Subcutaneous adipose tissue (tissue), 4 donors: ENCODE measurements around the gene ZMYM3. TPM values are rescaled to one million over a fixed set of nuclear protein-coding genes. Genes with fewer than 3 reads are reported as not detected.

Experiments used
- total RNA-seq, 4 donors: library from RNA; depleted of rRNA; stranded (reverse); fragments of >200 nt; gene quantifications; one replicate each; pipeline ENCODE4 v1.1.0, GENCODE V29; 2016
- TF ChIP-seq, protein P1 (sequence below): fragments of 450-650 bp; IDR thresholded peaks from one replicate; pipeline ENCODE4 v1.5.1; 2016; ENCODE audit warnings: low read depth, mild to moderate bottlenecking, control low read depth, antibody characterized with exemption, moderate library complexity

Gene ZMYM3
- total RNA-seq, 4 donors from 2014 or later, result 5.5 to 18.6 (median 10.6) TPM

DNA sequence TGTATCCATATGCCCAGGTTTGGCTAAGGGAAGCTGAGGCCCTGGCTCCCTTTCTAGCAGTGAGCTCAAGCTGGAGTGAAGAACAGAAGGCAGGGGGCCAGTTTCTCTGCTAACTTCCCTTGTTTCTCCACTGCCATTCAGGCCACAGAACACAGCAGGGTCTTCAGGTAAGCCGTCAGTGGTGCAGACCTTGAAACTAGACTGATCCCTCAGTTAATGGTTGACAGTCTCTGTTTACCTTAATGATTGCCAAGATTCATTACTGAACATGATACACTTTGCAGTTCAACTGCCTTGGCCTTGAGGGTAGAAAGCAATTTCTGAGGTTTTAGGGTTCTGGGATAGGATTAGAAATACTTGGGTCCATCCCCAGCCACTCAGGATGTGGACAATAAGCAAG lies 39.8 kb downstream of the ZMYM3 start:
- TF ChIP-seq, protein P1, sequence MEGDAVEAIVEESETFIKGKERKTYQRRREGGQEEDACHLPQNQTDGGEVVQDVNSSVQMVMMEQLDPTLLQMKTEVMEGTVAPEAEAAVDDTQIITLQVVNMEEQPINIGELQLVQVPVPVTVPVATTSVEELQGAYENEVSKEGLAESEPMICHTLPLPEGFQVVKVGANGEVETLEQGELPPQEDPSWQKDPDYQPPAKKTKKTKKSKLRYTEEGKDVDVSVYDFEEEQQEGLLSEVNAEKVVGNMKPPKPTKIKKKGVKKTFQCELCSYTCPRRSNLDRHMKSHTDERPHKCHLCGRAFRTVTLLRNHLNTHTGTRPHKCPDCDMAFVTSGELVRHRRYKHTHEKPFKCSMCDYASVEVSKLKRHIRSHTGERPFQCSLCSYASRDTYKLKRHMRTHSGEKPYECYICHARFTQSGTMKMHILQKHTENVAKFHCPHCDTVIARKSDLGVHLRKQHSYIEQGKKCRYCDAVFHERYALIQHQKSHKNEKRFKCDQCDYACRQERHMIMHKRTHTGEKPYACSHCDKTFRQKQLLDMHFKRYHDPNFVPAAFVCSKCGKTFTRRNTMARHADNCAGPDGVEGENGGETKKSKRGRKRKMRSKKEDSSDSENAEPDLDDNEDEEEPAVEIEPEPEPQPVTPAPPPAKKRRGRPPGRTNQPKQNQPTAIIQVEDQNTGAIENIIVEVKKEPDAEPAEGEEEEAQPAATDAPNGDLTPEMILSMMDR, result no peak

DNA sequence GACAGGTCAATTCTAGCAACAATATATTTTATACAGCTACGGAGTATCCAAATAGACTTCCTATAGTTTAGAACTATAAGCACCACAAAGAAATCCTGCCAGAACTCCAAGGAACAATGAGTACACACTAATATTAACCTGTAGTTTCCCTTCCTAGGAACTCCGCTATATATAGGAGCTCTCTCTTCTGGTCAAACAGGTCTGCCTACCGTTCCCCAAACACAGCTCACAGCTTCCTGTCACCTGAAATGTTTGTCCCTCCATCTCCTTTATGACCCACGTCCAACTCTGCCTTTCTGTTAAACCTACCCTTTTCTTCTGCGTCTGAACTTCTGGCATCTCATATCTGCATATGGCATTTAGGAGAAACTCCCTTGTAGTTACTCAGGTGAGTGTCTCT lies 41.4 kb downstream of the ZMYM3 start:
- TF ChIP-seq, protein P1, result no peak

DNA sequence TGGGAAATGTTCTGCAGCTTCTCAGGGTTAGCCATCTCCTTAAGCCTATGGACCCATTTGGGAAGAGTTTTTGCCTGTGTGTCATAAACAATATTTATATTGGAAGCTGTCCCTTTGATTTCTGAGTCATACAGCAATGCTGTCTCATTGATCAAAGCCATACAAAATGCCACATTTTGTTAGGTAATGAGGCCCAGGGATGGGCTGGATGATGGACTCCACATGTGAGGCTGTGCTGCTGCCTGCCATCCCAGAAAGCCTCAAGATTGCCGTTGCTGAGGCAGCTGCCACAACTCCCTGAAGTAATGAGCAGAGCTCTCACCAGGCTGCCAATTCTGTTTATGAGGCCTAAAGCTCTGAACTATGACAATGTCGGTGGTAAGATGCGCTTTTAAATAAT lies 43.1 kb downstream of the ZMYM3 start:
- TF ChIP-seq, protein P1, result no peak

DNA sequence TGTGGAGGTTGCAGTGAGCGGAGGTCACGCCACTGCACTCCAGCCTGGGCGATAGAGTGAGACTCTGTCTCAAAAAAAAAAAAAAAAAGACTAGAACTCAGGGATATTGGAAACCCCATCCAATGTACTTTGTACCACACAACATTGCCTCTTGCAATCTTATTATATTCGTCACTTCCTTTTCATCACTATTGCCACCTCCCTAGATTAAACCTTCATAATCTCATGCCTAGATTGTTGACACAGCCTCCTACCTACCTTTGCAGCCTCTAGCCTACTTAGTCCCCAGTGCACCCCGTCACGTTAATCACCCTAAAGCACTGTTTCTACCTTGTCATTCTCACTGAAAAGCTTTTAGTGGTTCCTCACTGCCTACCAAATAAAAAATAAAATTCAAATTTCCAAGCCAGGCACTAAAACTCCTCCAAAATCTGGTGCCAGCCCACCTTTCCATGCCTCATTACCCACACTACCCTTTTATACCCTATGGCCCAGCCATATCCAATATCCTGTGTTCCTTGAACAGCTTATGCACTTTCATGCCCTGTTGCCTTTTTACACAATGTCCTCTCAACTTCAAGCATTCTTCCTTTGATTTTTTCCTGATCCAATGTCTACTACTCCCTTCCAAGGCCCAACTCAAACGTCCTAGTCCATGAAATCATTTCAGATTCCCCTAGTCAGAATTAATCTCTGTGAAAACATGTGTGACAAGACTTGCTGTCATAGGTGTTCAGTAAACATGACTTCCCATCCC lies 54.5 kb downstream of the ZMYM3 start:
- TF ChIP-seq, protein P1, result no peak

DNA sequence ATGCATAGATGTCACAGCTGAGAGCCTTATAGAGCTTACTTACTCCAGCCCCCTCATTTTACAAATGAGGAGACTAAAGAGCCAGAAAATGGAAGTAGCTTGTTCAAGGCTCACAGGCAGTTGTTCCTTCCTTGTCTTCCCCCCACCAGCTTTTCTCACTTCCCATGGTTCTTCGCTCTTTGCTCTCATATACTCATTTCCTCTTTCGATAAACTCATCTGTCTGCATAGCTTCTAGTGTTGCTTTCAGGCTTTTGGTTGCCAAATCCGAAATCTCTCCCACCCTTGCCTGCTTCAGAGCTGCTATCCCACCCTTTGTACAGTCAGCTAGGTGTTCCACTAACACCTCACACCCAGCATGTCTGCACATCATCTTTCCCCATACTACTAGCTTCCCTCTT lies 55.9 kb downstream of the ZMYM3 start:
- TF ChIP-seq, protein P1, result no peak

DNA sequence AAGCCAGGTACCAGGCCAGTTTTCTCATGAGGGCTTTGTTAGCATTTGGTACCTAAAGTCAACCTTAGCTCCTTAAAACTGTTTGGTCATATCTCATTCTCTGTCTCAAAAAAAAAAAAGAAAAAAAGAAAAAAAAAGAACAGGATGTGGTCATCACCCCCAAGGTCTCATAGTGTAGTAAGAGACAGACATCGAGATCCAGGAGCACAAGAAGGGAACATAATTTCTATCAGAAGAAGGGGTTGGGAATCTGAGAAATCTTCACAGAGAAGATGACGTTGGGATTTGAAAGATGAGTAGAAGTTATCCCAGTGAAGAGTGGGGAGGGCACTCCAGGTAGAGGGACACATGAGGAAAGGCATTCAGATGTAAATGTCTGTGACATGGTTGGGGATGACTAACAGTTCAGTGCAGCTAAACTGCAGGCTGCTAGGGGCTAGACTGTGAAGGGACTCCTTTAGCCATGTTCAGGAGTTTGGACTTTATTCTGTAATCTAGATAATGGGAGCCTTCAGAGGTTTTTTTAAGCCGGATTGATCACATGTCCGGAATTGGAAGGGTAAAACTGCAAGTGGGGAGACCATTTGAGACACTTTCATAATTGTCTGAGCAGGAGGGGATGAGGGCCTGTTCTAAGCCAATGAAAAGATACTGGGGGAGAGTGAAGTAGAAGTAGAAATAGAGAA lies 57.8 kb downstream of the ZMYM3 start:
- TF ChIP-seq, protein P1, result no peak

DNA sequence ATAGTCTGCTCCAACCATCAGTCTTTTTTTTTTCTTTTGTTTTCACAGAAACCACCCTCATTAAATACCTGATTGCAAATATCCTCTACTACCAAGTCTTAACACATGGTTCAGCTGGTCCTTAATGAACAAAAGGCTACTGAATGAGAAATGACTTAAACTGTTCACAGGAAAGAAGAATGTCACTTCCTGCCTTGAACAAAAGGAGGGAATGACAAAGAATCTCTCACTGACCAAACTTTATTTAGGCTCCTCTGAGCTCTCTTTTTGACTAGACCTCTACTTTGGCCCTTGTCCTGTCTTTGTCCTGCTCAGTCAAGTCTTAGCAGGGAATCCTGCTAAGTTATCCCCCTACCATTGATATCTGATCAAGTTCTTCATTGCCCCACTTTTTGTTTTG lies 62.7 kb downstream of the ZMYM3 start:
- TF ChIP-seq, protein P1, result no peak
